Calu3 (cell line): ENCODE measurements around the gene TTC34. TPM values are rescaled to one million over a fixed set of nuclear protein-coding genes. Genes with fewer than 3 reads are reported as not detected.

Source experiments
- BruUV-seq: library from RNA; stranded (reverse); fragments of 400-500 nt; replicated peaks from 2 replicates; lab custom pipeline; 2021; lab: Mats Ljungman, UMichigan
- CTCF ChIA-PET: fragments of 300-600 bp; sonication (Branson Sonifier 250); formaldehyde crosslinking; loops from one replicate; lab custom pipeline; 2022; ENCODE audit warnings: antibody characterized with exemption; lab: Charles Lee
- DNase-seq: peaks from one replicate; pipeline ENCODE4 v3.0.0; 2022
- H3K27ac Mint-ChIP-seq: one replicate; pipeline ENCODE4 v1.8.0; 2022; ENCODE audit warnings: mixed read lengths; ENCODE audit not compliant: unreplicated experiment
- H3K27me3 Mint-ChIP-seq: one replicate; pipeline ENCODE4 v1.8.0; 2022; ENCODE audit warnings: mixed read lengths; ENCODE audit not compliant: unreplicated experiment
- H3K36me3 Mint-ChIP-seq: one replicate; pipeline ENCODE4 v1.8.0; 2022; ENCODE audit warnings: mild to moderate bottlenecking, moderate library complexity, mixed read lengths; ENCODE audit not compliant: insufficient read depth, unreplicated experiment
- H3K4me1 Mint-ChIP-seq: one replicate; pipeline ENCODE4 v1.8.0; 2022; ENCODE audit warnings: mild to moderate bottlenecking, low read depth, mixed read lengths; ENCODE audit not compliant: unreplicated experiment
- H3K4me3 Mint-ChIP-seq: one replicate; pipeline ENCODE4 v1.8.0; 2022; ENCODE audit warnings: mild to moderate bottlenecking, low read depth, moderate library complexity, mixed read lengths; ENCODE audit not compliant: unreplicated experiment
- H3K9me3 Mint-ChIP-seq: one replicate; pipeline ENCODE4 v1.8.0; 2022; ENCODE audit warnings: low read depth, mixed read lengths; ENCODE audit not compliant: unreplicated experiment
- intact Hi-C: fragments of 100-400 bp; cut with micrococcal nuclease; formaldehyde crosslinking; loops from one replicate; pipeline ENCODE4 v1.10.0; 2022; ENCODE audit not compliant: unreplicated experiment
- total RNA-seq: library from RNA; stranded (reverse); gene quantifications from 2 replicates; pipeline ENCODE4 v1.2.3, GENCODE V29; 2022
- TF ChIP-seq, protein P1 (sequence below): fragments of 200-600 bp; IDR thresholded peaks from one replicate; pipeline ENCODE4 v1.8.0; 2022; ENCODE audit warnings: antibody characterized with exemption; ENCODE audit not compliant: unreplicated experiment

The TTC34 gene
- total RNA-seq, 1 experiment from 2014 or later: 1.3 TPM

- CTCF ChIA-PET: no interaction called here
- Mint-ChIP-seq H3K9me3 (peaks cover 4% of the 10 kb centered on the region), H3K36me3 (no peaks in the 10 kb centered on the region), H3K27me3 (peaks cover 56% of the 10 kb centered on the region), H3K27ac (no peak overlapping the region), H3K4me3 (no peak overlapping the region), H3K4me1 (no peaks in the 10 kb centered on the region)
- TF ChIP-seq, protein P1, sequence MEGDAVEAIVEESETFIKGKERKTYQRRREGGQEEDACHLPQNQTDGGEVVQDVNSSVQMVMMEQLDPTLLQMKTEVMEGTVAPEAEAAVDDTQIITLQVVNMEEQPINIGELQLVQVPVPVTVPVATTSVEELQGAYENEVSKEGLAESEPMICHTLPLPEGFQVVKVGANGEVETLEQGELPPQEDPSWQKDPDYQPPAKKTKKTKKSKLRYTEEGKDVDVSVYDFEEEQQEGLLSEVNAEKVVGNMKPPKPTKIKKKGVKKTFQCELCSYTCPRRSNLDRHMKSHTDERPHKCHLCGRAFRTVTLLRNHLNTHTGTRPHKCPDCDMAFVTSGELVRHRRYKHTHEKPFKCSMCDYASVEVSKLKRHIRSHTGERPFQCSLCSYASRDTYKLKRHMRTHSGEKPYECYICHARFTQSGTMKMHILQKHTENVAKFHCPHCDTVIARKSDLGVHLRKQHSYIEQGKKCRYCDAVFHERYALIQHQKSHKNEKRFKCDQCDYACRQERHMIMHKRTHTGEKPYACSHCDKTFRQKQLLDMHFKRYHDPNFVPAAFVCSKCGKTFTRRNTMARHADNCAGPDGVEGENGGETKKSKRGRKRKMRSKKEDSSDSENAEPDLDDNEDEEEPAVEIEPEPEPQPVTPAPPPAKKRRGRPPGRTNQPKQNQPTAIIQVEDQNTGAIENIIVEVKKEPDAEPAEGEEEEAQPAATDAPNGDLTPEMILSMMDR: no peak
- no TSS peak for BruUV-seq
- intact Hi-C loops: no loop called here
- no peak for DNase-seq
These were observed 188.7 kb downstream of the TTC34 start for GRCh38 chr1:2612591-2613365.

- DNase-seq: no peak
- Mint-ChIP-seq H3K36me3 (no peaks in the 10 kb centered on the region), H3K4me1 (no peaks in the 10 kb centered on the region), H3K9me3 (peaks cover 4% of the 10 kb centered on the region), H3K4me3 (no peak overlapping the region), H3K27me3 (peaks cover 53% of the 10 kb centered on the region), H3K27ac (no peak overlapping the region)
- CTCF ChIA-PET: interaction anchor here (0.6 to 0.8 kb wide), 2 partner anchors 12 to 25 kb away, joined by 3 read pairs; no protein-coding TSS in a partner anchor
- no TSS peak for BruUV-seq
- intact Hi-C loops: no loop called here
- TF ChIP-seq, protein P1: no peak
These were observed 189.7 kb downstream of the TTC34 start for GRCh38 chr1:2611621-2612437.

GRCh38 chr1:2611031-2611501 lies 190.4 kb downstream of the TTC34 start:
- CTCF ChIA-PET: interaction anchor here (0.7 kb wide), 1 partner anchor 1325 kb away, joined by 3 read pairs; no protein-coding TSS in a partner anchor
- intact Hi-C loops: no loop called here

More at GRCh38 chr1:2611031-2611501, 190.4 kb downstream of the TTC34 start:
- H3K27ac Mint-ChIP-seq: no peak overlapping the region
- no peaks in the 10 kb centered on the region for H3K4me1 Mint-ChIP-seq
- DNase-seq: peak; percentile 24
- H3K27me3 Mint-ChIP-seq: peaks cover 45% of the 10 kb centered on the region
- H3K9me3 Mint-ChIP-seq: peaks cover 3% of the 10 kb centered on the region
- H3K36me3 Mint-ChIP-seq: no peaks in the 10 kb centered on the region
- no TSS peak for BruUV-seq
- TF ChIP-seq, protein P1: no peak
- H3K4me3 Mint-ChIP-seq: no peak overlapping the region
